MG63 (cell line): ENCODE data around the gene CDH16. TPM values are rescaled to one million over a fixed set of nuclear protein-coding genes. Genes with fewer than 3 reads are reported as not detected.
"Not testable (repeated sequence)": the region's sequence is repeated elsewhere in the genome, so short reads cannot be mapped to it uniquely, and the experiment has no call there.

Experiments used
- DNase-seq: peaks from one replicate; pipeline ENCODE4 v3.0.0-alpha.2; 2020
- H3K27me3 ChIP-seq: fragments of 250-450 bp; sonication (Bioruptor Pico); 2 replicates; pipeline ENCODE4 v1.5.1; 2020; ENCODE audit warnings: mild to moderate bottlenecking, moderate library complexity
- H3K36me3 ChIP-seq: fragments of 250-450 bp; sonication (Bioruptor Pico); 2 replicates; pipeline ENCODE4 v1.5.1; 2020; ENCODE audit warnings: mild to moderate bottlenecking, moderate library complexity
- H3K4me3 ChIP-seq: fragments of 250-450 bp; sonication (Bioruptor Pico); 2 replicates; pipeline ENCODE4 v1.5.1; 2020; ENCODE audit warnings: mild to moderate bottlenecking, moderate library complexity
- H3K9me3 ChIP-seq: fragments of 250-450 bp; sonication (Bioruptor Pico); 2 replicates; pipeline ENCODE4 v1.5.1; 2020; ENCODE audit warnings: mild to moderate bottlenecking, moderate library complexity
- total RNA-seq: library from RNA; depleted of rRNA; stranded (reverse); fragments of >200 nt; shearing (Covaris generic); gene quantifications from 2 replicates; pipeline ENCODE4 v1.2.3, GENCODE V29; 2014; ENCODE audit warnings: low replicate concordance

The CDH16 gene
- total RNA-seq, 1 experiment from 2014 or later, result not detected

GRCh38 chr16:66950437-66950836 is 31.8 kb upstream of the CDH16 start:
- H3K9me3 ChIP-seq, result no peaks in the 10 kb centered on the region

GRCh38 chr16:66949472-66949871 is 30.8 kb upstream of the CDH16 start:
- Histone ChIP-seq H3K4me3 (no peak overlapping the region), H3K27me3 (no peaks in the 10 kb centered on the region), H3K9me3 (no peaks in the 10 kb centered on the region), H3K36me3 (no peaks in the 10 kb centered on the region)
- DNase-seq, result no peak

More at GRCh38 chr16:66950437-66950836, 31.8 kb upstream of the CDH16 start:
- no peak overlapping the region for H3K4me3 ChIP-seq
- no peak for DNase-seq
- H3K36me3 ChIP-seq, result no peaks in the 10 kb centered on the region
- H3K27me3 ChIP-seq, result no peaks in the 10 kb centered on the region

GRCh38 chr16:66948837-66949225 is 30.1 kb upstream of the CDH16 start:
- H3K4me3 ChIP-seq, result no peak overlapping the region
- H3K9me3 ChIP-seq, result no peaks in the 10 kb centered on the region
- H3K36me3 ChIP-seq, result no peaks in the 10 kb centered on the region
- no peaks in the 10 kb centered on the region for H3K27me3 ChIP-seq
- DNase-seq, result no peak

- no peaks in the 10 kb centered on the region for H3K9me3 ChIP-seq
- no peaks in the 10 kb centered on the region for H3K36me3 ChIP-seq
- peak overlapping the region; percentile 38 for H3K4me3 ChIP-seq
- no peaks in the 10 kb centered on the region for H3K27me3 ChIP-seq
- DNase-seq, result no peak
Measured at GRCh38 chr16:66948134-66948836, 29.6 kb upstream of the CDH16 start.

- no peaks in the 10 kb centered on the region for H3K9me3 ChIP-seq
- H3K36me3 ChIP-seq, result no peaks in the 10 kb centered on the region
- H3K27me3 ChIP-seq, result no peaks in the 10 kb centered on the region
- DNase-seq, result peak; percentile 51
- peak overlapping the region; percentile 38 for H3K4me3 ChIP-seq
Measured at GRCh38 chr16:66947302-66948065, 28.8 kb upstream of the CDH16 start.

GRCh38 chr16:66946974-66947301 is 28.3 kb upstream of the CDH16 start:
- no peaks in the 10 kb centered on the region for H3K36me3 ChIP-seq
- no peaks in the 10 kb centered on the region for H3K27me3 ChIP-seq
- no peaks in the 10 kb centered on the region for H3K9me3 ChIP-seq
- no peak overlapping the region for H3K4me3 ChIP-seq
- DNase-seq, result no peak

- Histone ChIP-seq H3K9me3 (no peaks in the 10 kb centered on the region), H3K27me3 (no peaks in the 10 kb centered on the region), H3K4me3 (no peak overlapping the region), H3K36me3 (no peaks in the 10 kb centered on the region)
- DNase-seq, result no peak
Measured at GRCh38 chr16:66946541-66946940, 27.9 kb upstream of the CDH16 start.

GRCh38 chr16:66945939-66946338 is 27.3 kb upstream of the CDH16 start:
- H3K4me3 ChIP-seq, result no peak overlapping the region
- H3K9me3 ChIP-seq, result no peaks in the 10 kb centered on the region
- no peaks in the 10 kb centered on the region for H3K27me3 ChIP-seq
- no peaks in the 10 kb centered on the region for H3K36me3 ChIP-seq
- no peak for DNase-seq

- not testable (repeated sequence) for H3K36me3 ChIP-seq, DNase-seq, H3K4me3 ChIP-seq, H3K27me3 ChIP-seq, H3K9me3 ChIP-seq
Measured at GRCh38 chr16:66944971-66945370, 26.3 kb upstream of the CDH16 start.

- Histone ChIP-seq H3K9me3 (no peaks in the 10 kb centered on the region), H3K4me3 (no peak overlapping the region), H3K27me3 (no peaks in the 10 kb centered on the region), H3K36me3 (no peaks in the 10 kb centered on the region; the same call in 1 of the 2 replicates)
- DNase-seq, result no peak
Measured at GRCh38 chr16:66944054-66944441, 25.4 kb upstream of the CDH16 start.

GRCh38 chr16:66943426-66944053 is 24.9 kb upstream of the CDH16 start:
- H3K4me3 ChIP-seq, result no peak overlapping the region
- H3K27me3 ChIP-seq, result no peaks in the 10 kb centered on the region
- H3K36me3 ChIP-seq, result no peaks in the 10 kb centered on the region; the same call in 1 of the 2 replicates
- DNase-seq, result no peak
- no peaks in the 10 kb centered on the region for H3K9me3 ChIP-seq

- Histone ChIP-seq H3K4me3 (no peak overlapping the region), H3K36me3 (no peaks in the 10 kb centered on the region; the same call in 1 of the 2 replicates), H3K27me3 (no peaks in the 10 kb centered on the region), H3K9me3 (no peaks in the 10 kb centered on the region)
- no peak for DNase-seq
Measured at GRCh38 chr16:66942981-66943380, 24.3 kb upstream of the CDH16 start.

- no peak for DNase-seq
- Histone ChIP-seq H3K9me3 (no peaks in the 10 kb centered on the region), H3K4me3 (no peak overlapping the region), H3K36me3 (no peaks in the 10 kb centered on the region; the same call in none of the 2 replicates), H3K27me3 (no peaks in the 10 kb centered on the region)
Measured at GRCh38 chr16:66940236-66940635, 21.6 kb upstream of the CDH16 start.

- no peaks in the 10 kb centered on the region for H3K9me3 ChIP-seq
- DNase-seq, result no peak
- H3K36me3 ChIP-seq, result no peaks in the 10 kb centered on the region; the same call in none of the 2 replicates
- no peak overlapping the region for H3K4me3 ChIP-seq
- no peaks in the 10 kb centered on the region for H3K27me3 ChIP-seq
Measured at GRCh38 chr16:66939366-66939765, 20.7 kb upstream of the CDH16 start.

- no peaks in the 10 kb centered on the region for H3K9me3 ChIP-seq
- DNase-seq, result no peak
- no peak overlapping the region for H3K4me3 ChIP-seq
- H3K36me3 ChIP-seq, result no peaks in the 10 kb centered on the region; the same call in none of the 2 replicates
- no peaks in the 10 kb centered on the region for H3K27me3 ChIP-seq
Measured at GRCh38 chr16:66937725-66938337, 19.1 kb upstream of the CDH16 start.

- no peak overlapping the region for H3K4me3 ChIP-seq
- H3K9me3 ChIP-seq, result no peaks in the 10 kb centered on the region
- no peak for DNase-seq
- no peaks in the 10 kb centered on the region; the same call in none of the 2 replicates for H3K36me3 ChIP-seq
- no peaks in the 10 kb centered on the region for H3K27me3 ChIP-seq
Measured at GRCh38 chr16:66936889-66937554, 18.3 kb upstream of the CDH16 start.

- no peak overlapping the region for H3K4me3 ChIP-seq
- DNase-seq, result no peak
- no peaks in the 10 kb centered on the region for H3K9me3 ChIP-seq
- no peaks in the 10 kb centered on the region; the same call in none of the 2 replicates for H3K36me3 ChIP-seq
- H3K27me3 ChIP-seq, result no peaks in the 10 kb centered on the region
Measured at GRCh38 chr16:66936462-66936861, 17.8 kb upstream of the CDH16 start.
